CD14-positive monocyte (primary cell): ENCODE measurements around the gene TMC7. TPM values are rescaled to one million over a fixed set of nuclear protein-coding genes. Genes with fewer than 3 reads are reported as not detected.
"Not testable (repeated sequence)": the region's sequence is repeated elsewhere in the genome, so short reads cannot be mapped to it uniquely, and the experiment has no call there.

ENCODE experiments used
- DNase-seq, 3 donors: peaks; one replicate each; pipeline ENCODE4 v3.0.0-alpha.2; 2011 to 2022
- H2AFZ ChIP-seq: 2 replicates; pipeline ENCODE4 v1.6.0; 2012; ENCODE audit warnings: mild to moderate bottlenecking, low read depth, low read length, inconsistent platforms; ENCODE audit not compliant: insufficient read depth, poor library complexity, severe bottlenecking
- H3K27ac ChIP-seq, 2 donors: 1 replicate in 1 of 2; 2 replicates in 1 of 2; pipeline ENCODE4 v1.5.1; 2012 to 2013; ENCODE audit warnings: low read length in 2 of 2, control low read depth in 1 of 2, inconsistent platforms in 1 of 2, low read depth in 1 of 2, mild to moderate bottlenecking in 1 of 2
- H3K27me3 ChIP-seq, 2 donors: one replicate each; pipeline versions ENCODE4 v1.6.0 to v1.6.1; 2011 to 2013; ENCODE audit warnings: low read length in 2 of 2; ENCODE audit not compliant: control insufficient read depth in 2 of 2, insufficient read depth in 2 of 2
- H3K36me3 ChIP-seq, 2 donors: replicated peaks in 1 of 2; 1 replicate in 1 of 2; 2 replicates in 1 of 2; pipeline versions ENCODE4 v1.5.1 to v1.6.1; 2012 to 2013; ENCODE audit warnings: low read length in 2 of 2, control low read depth in 1 of 2, inconsistent platforms in 1 of 2, mild to moderate bottlenecking in 1 of 2; ENCODE audit not compliant: insufficient read depth in 2 of 2, control insufficient read depth in 1 of 2
- H3K4me1 ChIP-seq, 2 donors: 1 replicate in 1 of 2; 2 replicates in 1 of 2; pipeline versions ENCODE4 v1.5.1 to v1.6.1; 2012 to 2013; ENCODE audit warnings: low read length in 2 of 2, control low read depth in 1 of 2, inconsistent platforms in 1 of 2, mild to moderate bottlenecking in 1 of 2, moderate library complexity in 1 of 2; ENCODE audit not compliant: insufficient read depth in 2 of 2, control insufficient read depth in 1 of 2
- H3K4me2 ChIP-seq: replicated peaks from 2 replicates; pipeline ENCODE3; 2012; ENCODE audit warnings: low read length, moderate library complexity, mild to moderate bottlenecking; ENCODE audit not compliant: poor library complexity, severe bottlenecking; ENCODE audit errors: extremely low read depth
- H3K4me3 ChIP-seq, 3 experiments: fragments of 200-600 bp in 1 of 3; sonication (generic) in 1 of 3; replicated peaks in 1 of 3; 1 replicate in 2 of 3; 2 replicates in 1 of 3; pipeline ENCODE4 v1.5.1; 2011 to 2013; ENCODE audit warnings: low read length in 3 of 3, mild to moderate bottlenecking in 3 of 3, control low read depth in 2 of 3, low read depth in 2 of 3, inconsistent platforms in 1 of 3, moderate library complexity in 1 of 3
- H3K79me2 ChIP-seq: 2 replicates; pipeline ENCODE4 v1.6.0; 2012; ENCODE audit warnings: mild to moderate bottlenecking, control low read depth, inconsistent platforms, low read length, moderate library complexity; ENCODE audit not compliant: insufficient read depth
- H3K9ac ChIP-seq: 2 replicates; pipeline ENCODE4 v1.6.0; 2017; ENCODE audit warnings: low read length, mild to moderate bottlenecking; ENCODE audit not compliant: insufficient read depth, poor library complexity, severe bottlenecking
- H3K9me3 ChIP-seq, 2 donors: replicated peaks in 1 of 2; 1 replicate in 1 of 2; 2 replicates in 1 of 2; pipeline versions ENCODE4 v1.5.1 to v1.6.1; 2012 to 2013; ENCODE audit warnings: low read length in 2 of 2, control low read depth in 1 of 2; ENCODE audit not compliant: control insufficient read depth in 1 of 2, insufficient read depth in 1 of 2
- H4K20me1 ChIP-seq: 2 replicates; pipeline ENCODE4 v1.6.0; 2012; ENCODE audit warnings: mild to moderate bottlenecking, low read length, control low read depth, moderate library complexity; ENCODE audit not compliant: insufficient read depth
- H3K27ac Mint-ChIP-seq, 7 donors: one replicate each; pipeline ENCODE4 v1.8.0; 2020; ENCODE audit warnings: mild to moderate bottlenecking in 7 of 7, mixed read lengths in 7 of 7, moderate library complexity in 6 of 7, inconsistent platforms in 2 of 7
- H3K27me3 Mint-ChIP-seq, 3 donors: one replicate each; pipeline ENCODE4 v1.8.0; 2021 to 2022; ENCODE audit warnings: low read depth in 3 of 3, mild to moderate bottlenecking in 3 of 3, mixed read lengths in 3 of 3, moderate library complexity in 3 of 3, inconsistent platforms in 1 of 3
- H3K36me3 Mint-ChIP-seq, 2 donors: one replicate each; pipeline ENCODE4 v1.8.0; 2020; ENCODE audit warnings: mixed read lengths in 2 of 2, inconsistent platforms in 1 of 2, mild to moderate bottlenecking in 1 of 2
- H3K4me1 Mint-ChIP-seq: one replicate; pipeline ENCODE4 v1.8.0; 2020; ENCODE audit warnings: mild to moderate bottlenecking, mixed read lengths
- H3K4me3 Mint-ChIP-seq, 2 donors: one replicate each; pipeline ENCODE4 v1.8.0; 2020; ENCODE audit warnings: mild to moderate bottlenecking in 2 of 2, mixed read lengths in 2 of 2, moderate library complexity in 1 of 2
- H3K9me3 Mint-ChIP-seq, 7 donors: one replicate each; pipeline ENCODE4 v1.8.0; 2020 to 2022; ENCODE audit warnings: mixed read lengths in 7 of 7, mild to moderate bottlenecking in 6 of 7, moderate library complexity in 6 of 7, inconsistent platforms in 2 of 7
- WGBS: methylation state at CpG from one replicate; pipeline ENCODE4 v1.1.5; 2013; ENCODE audit warnings: missing lambda C conversion rate; ENCODE audit not compliant: insufficient coverage; 5-methylcytosine and 5-hydroxymethylcytosine counted together
- intact Hi-C, 2 donors: fragments of 100-400 bp; cut with micrococcal nuclease; formaldehyde crosslinking; loops; one replicate each; pipeline versions ENCODE4 v1.15.0 to v1.15.1; 2023
- polyA plus RNA-seq, 3 donors: library from polyadenylated mRNA; depleted of rRNA in 1 of 3; unstranded in 2 of 3; stranded (reverse) in 1 of 3; fragments of 300-500 nt in 2 of 3; fragments of >200 nt in 1 of 3; fragmentation: Illumina TruSeq in 2 of 3; gene quantifications; 1 replicate in 2 of 3; 2 replicates in 1 of 3; pipeline ENCODE4 v1.2.3, GENCODE V29; 2012 to 2021
- TF ChIP-seq, protein P1 (sequence below): fragments of 200-600 bp; IDR thresholded peaks from one replicate; pipeline ENCODE4 v1.8.0; 2022; ENCODE audit warnings: antibody characterized with exemption, mild to moderate bottlenecking

Gene TMC7
- polyA plus RNA-seq, 3 donors: not detected

- TF ChIP-seq, protein P1, sequence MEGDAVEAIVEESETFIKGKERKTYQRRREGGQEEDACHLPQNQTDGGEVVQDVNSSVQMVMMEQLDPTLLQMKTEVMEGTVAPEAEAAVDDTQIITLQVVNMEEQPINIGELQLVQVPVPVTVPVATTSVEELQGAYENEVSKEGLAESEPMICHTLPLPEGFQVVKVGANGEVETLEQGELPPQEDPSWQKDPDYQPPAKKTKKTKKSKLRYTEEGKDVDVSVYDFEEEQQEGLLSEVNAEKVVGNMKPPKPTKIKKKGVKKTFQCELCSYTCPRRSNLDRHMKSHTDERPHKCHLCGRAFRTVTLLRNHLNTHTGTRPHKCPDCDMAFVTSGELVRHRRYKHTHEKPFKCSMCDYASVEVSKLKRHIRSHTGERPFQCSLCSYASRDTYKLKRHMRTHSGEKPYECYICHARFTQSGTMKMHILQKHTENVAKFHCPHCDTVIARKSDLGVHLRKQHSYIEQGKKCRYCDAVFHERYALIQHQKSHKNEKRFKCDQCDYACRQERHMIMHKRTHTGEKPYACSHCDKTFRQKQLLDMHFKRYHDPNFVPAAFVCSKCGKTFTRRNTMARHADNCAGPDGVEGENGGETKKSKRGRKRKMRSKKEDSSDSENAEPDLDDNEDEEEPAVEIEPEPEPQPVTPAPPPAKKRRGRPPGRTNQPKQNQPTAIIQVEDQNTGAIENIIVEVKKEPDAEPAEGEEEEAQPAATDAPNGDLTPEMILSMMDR: no peak
- Mint-ChIP-seq H3K27ac (no peak overlapping the region), H3K27me3 (peaks cover 2 to 9% (median 4%) of the 10 kb centered on the region in 3 donors), H3K36me3 (no peaks in the 10 kb centered on the region), H3K4me3 (no peak overlapping the region), H3K4me1 (peaks cover 9% of the 10 kb centered on the region), H3K9me3 (no peaks in the 10 kb centered on the region)
- H3K36me3 ChIP-seq: no peaks in the 10 kb centered on the region
- H3K27ac ChIP-seq: no peak overlapping the region
- intact Hi-C loops: no loop called here
- H3K4me2 ChIP-seq: no peak overlapping the region
- H3K9me3 ChIP-seq: no peaks in the 10 kb centered on the region
- H3K27me3 ChIP-seq: no peaks in the 10 kb centered on the region
- DNase-seq: no peak
- H3K9ac ChIP-seq: no peak overlapping the region
- H4K20me1 ChIP-seq: no peaks in the 10 kb centered on the region
- no peaks in the 10 kb centered on the region for H3K79me2 ChIP-seq
- no peaks in the 10 kb centered on the region for H3K4me1 ChIP-seq
- H3K4me3 ChIP-seq: no peak overlapping the region
- no peak overlapping the region for H2AFZ ChIP-seq
Observed at GRCh38 chr16:18953547-18953946, 30.2 kb upstream of the TMC7 start.

GRCh38 chr16:18955874-18956580 is 27.7 kb upstream of the TMC7 start:
- H3K9ac ChIP-seq: peak overlapping the region; percentile 46
- H3K36me3 Mint-ChIP-seq, H3K4me1 ChIP-seq, H3K79me2 ChIP-seq, H3K9me3 ChIP-seq, H3K27me3 ChIP-seq, H4K20me1 ChIP-seq, intact Hi-C loops, H3K27ac ChIP-seq, H3K9me3 Mint-ChIP-seq, H3K36me3 ChIP-seq: not testable (repeated sequence)
- H3K4me1 Mint-ChIP-seq: peaks cover 17% of the 10 kb centered on the region
- H3K4me2 ChIP-seq: peak overlapping the region; percentile 66
- peak in 2 of 3 donors; percentile 16 to 49 for DNase-seq
- peak overlapping the region; percentile 27 to 69 (median 51) for H3K4me3 ChIP-seq
- peak overlapping the region; percentile 76 to 82 for H3K4me3 Mint-ChIP-seq
- H3K27ac Mint-ChIP-seq: peak overlapping the region in 4 of 7 donors; percentile 21 to 72 (median 42)
- H2AFZ ChIP-seq: peak overlapping the region; percentile 78
- peaks cover 4 to 10% (median 6%) of the 10 kb centered on the region in 3 donors for H3K27me3 Mint-ChIP-seq
- WGBS: 54% methylated on average over 6 of the region's 21 CpGs

GRCh38 chr16:18956658-18957241 is 27.0 kb upstream of the TMC7 start:
- not testable (repeated sequence) for H3K27me3 ChIP-seq
- peak overlapping the region in 1 of 3 experiments; percentile 69 for H3K4me3 ChIP-seq
- peak overlapping the region; percentile 76 to 82 for H3K4me3 Mint-ChIP-seq

More at GRCh38 chr16:18956658-18957241, 27.0 kb upstream of the TMC7 start:
- H3K27ac ChIP-seq, H3K4me1 ChIP-seq, DNase-seq, H3K79me2 ChIP-seq, H3K9me3 ChIP-seq, H3K36me3 Mint-ChIP-seq, H3K9me3 Mint-ChIP-seq, H4K20me1 ChIP-seq, intact Hi-C loops, H3K36me3 ChIP-seq: not testable (repeated sequence)
- no CpG with 5 or more reads among the region's 6 CpGs for WGBS
- peak overlapping the region; percentile 46 for H3K9ac ChIP-seq
- peaks cover 4 to 10% (median 6%) of the 10 kb centered on the region in 3 donors for H3K27me3 Mint-ChIP-seq
- peak overlapping the region in 4 of 7 donors; percentile 21 to 72 (median 42) for H3K27ac Mint-ChIP-seq
- H3K4me2 ChIP-seq: peak overlapping the region; percentile 66
- H3K4me1 Mint-ChIP-seq: peaks cover 17% of the 10 kb centered on the region
- peak overlapping the region; percentile 78 for H2AFZ ChIP-seq
